ENCODE data around the gene OSBPL2.

Gene OSBPL2

GRCh38 chr20:62233684-62234083 is 4.6 kb upstream of the OSBPL2 start:
- Mint-ChIP-seq H3K27me3 (ENCODE audit: low read depth) (no peaks in the 10 kb centered on the region), H3K27ac (no peak overlapping the region), H3K36me3 (ENCODE audit: low read depth) (no peaks in the 10 kb centered on the region)

GRCh38 chr20:62234339-62234738 is 4.0 kb upstream of the OSBPL2 start:
- Mint-ChIP-seq H3K4me1 (ENCODE audit: low read depth) (peaks cover 7% of the 10 kb centered on the region), H3K9me3 (no peaks in the 10 kb centered on the region), H3K27me3 (ENCODE audit: low read depth) (no peaks in the 10 kb centered on the region), H3K36me3 (ENCODE audit: low read depth) (no peaks in the 10 kb centered on the region), H3K27ac (no peak overlapping the region), H3K4me3 (no peak overlapping the region)

More at GRCh38 chr20:62233684-62234083, 4.6 kb upstream of the OSBPL2 start:
- H3K9me3 Mint-ChIP-seq = no peaks in the 10 kb centered on the region
- H3K4me1 Mint-ChIP-seq (ENCODE audit: low read depth) = peaks cover 7% of the 10 kb centered on the region
- no peak overlapping the region for H3K4me3 Mint-ChIP-seq

- peaks cover 2% of the 10 kb centered on the region for H3K36me3 Mint-ChIP-seq (ENCODE audit: low read depth)
- peaks cover 12% of the 10 kb centered on the region for H3K4me1 Mint-ChIP-seq (ENCODE audit: low read depth)
- no peak overlapping the region for H3K4me3 Mint-ChIP-seq
- no peak overlapping the region for H3K27ac Mint-ChIP-seq
- H3K27me3 Mint-ChIP-seq (ENCODE audit: low read depth) = no peaks in the 10 kb centered on the region
- H3K9me3 Mint-ChIP-seq = no peaks in the 10 kb centered on the region
Observed at GRCh38 chr20:62235001-62235776, 3.1 kb upstream of the OSBPL2 start.

- Mint-ChIP-seq H3K27ac (no peak overlapping the region), H3K27me3 (ENCODE audit: low read depth) (no peaks in the 10 kb centered on the region), H3K4me3 (no peak overlapping the region), H3K4me1 (ENCODE audit: low read depth) (peaks cover 15% of the 10 kb centered on the region), H3K9me3 (no peaks in the 10 kb centered on the region), H3K36me3 (ENCODE audit: low read depth) (peaks cover 3% of the 10 kb centered on the region)
Observed at GRCh38 chr20:62235777-62236157, 2.6 kb upstream of the OSBPL2 start.

- H3K9me3 Mint-ChIP-seq = no peaks in the 10 kb centered on the region
- no peaks in the 10 kb centered on the region for H3K27me3 Mint-ChIP-seq (ENCODE audit: low read depth)
- H3K4me1 Mint-ChIP-seq (ENCODE audit: low read depth) = peaks cover 15% of the 10 kb centered on the region
- H3K27ac Mint-ChIP-seq = no peak overlapping the region
- H3K36me3 Mint-ChIP-seq (ENCODE audit: low read depth) = peaks cover 3% of the 10 kb centered on the region
- no peak overlapping the region for H3K4me3 Mint-ChIP-seq
Observed at GRCh38 chr20:62236200-62236599, 2.1 kb upstream of the OSBPL2 start.

- H3K4me3 Mint-ChIP-seq = no peak overlapping the region
Observed at GRCh38 chr20:62236766-62237513, 1.4 kb upstream of the OSBPL2 start.

GRCh38 chr20:62237514-62237800 is 864 bp upstream of the OSBPL2 start:
- no peak overlapping the region for H3K27ac Mint-ChIP-seq
- H3K4me3 Mint-ChIP-seq = peak overlapping the region; percentile 71
- no peaks in the 10 kb centered on the region for H3K9me3 Mint-ChIP-seq
- H3K4me1 Mint-ChIP-seq (ENCODE audit: low read depth) = peaks cover 20% of the 10 kb centered on the region
- no peaks in the 10 kb centered on the region for H3K27me3 Mint-ChIP-seq (ENCODE audit: low read depth)
- H3K36me3 Mint-ChIP-seq (ENCODE audit: low read depth) = peaks cover 3% of the 10 kb centered on the region

More at GRCh38 chr20:62236766-62237513, 1.4 kb upstream of the OSBPL2 start:
- Mint-ChIP-seq H3K4me1 (ENCODE audit: low read depth) (peaks cover 20% of the 10 kb centered on the region), H3K27ac (no peak overlapping the region), H3K36me3 (ENCODE audit: low read depth) (peaks cover 3% of the 10 kb centered on the region), H3K9me3 (no peaks in the 10 kb centered on the region), H3K27me3 (ENCODE audit: low read depth) (no peaks in the 10 kb centered on the region)

- Mint-ChIP-seq H3K27me3 (ENCODE audit: low read depth) (no peaks in the 10 kb centered on the region), H3K4me1 (ENCODE audit: low read depth) (peaks cover 20% of the 10 kb centered on the region), H3K9me3 (no peaks in the 10 kb centered on the region), H3K4me3 (peak overlapping the region; percentile 76), H3K36me3 (ENCODE audit: low read depth) (peaks cover 3% of the 10 kb centered on the region), H3K27ac (peak overlapping the region; percentile 63)
Observed at GRCh38 chr20:62238569-62239277, 402 bp downstream of the OSBPL2 start.

GRCh38 chr20:62239278-62239879 is 1.1 kb downstream of the OSBPL2 start:
- Mint-ChIP-seq H3K9me3 (no peaks in the 10 kb centered on the region), H3K4me3 (peak overlapping the region; percentile 76), H3K4me1 (ENCODE audit: low read depth) (peaks cover 20% of the 10 kb centered on the region), H3K27me3 (ENCODE audit: low read depth) (no peaks in the 10 kb centered on the region), H3K36me3 (ENCODE audit: low read depth) (peaks cover 3% of the 10 kb centered on the region), H3K27ac (peak overlapping the region; percentile 63)

GRCh38 chr20:62240020-62240685 is 1.8 kb downstream of the OSBPL2 start:
- Mint-ChIP-seq H3K36me3 (ENCODE audit: low read depth) (peaks cover 3% of the 10 kb centered on the region), H3K27ac (no peak overlapping the region), H3K27me3 (ENCODE audit: low read depth) (no peaks in the 10 kb centered on the region), H3K4me1 (ENCODE audit: low read depth) (peaks cover 20% of the 10 kb centered on the region), H3K9me3 (no peaks in the 10 kb centered on the region), H3K4me3 (peak overlapping the region; percentile 59)

GRCh38 chr20:62241506-62241905 is 3.2 kb downstream of the OSBPL2 start:
- no peaks in the 10 kb centered on the region for H3K27me3 Mint-ChIP-seq (ENCODE audit: low read depth)
- peaks cover 3% of the 10 kb centered on the region for H3K36me3 Mint-ChIP-seq (ENCODE audit: low read depth)
- no peak overlapping the region for H3K4me3 Mint-ChIP-seq
- H3K9me3 Mint-ChIP-seq = no peaks in the 10 kb centered on the region
- H3K4me1 Mint-ChIP-seq (ENCODE audit: low read depth) = peaks cover 20% of the 10 kb centered on the region
- peak overlapping the region; percentile 26 for H3K27ac Mint-ChIP-seq

- no peak overlapping the region for H3K27ac Mint-ChIP-seq
- H3K4me3 Mint-ChIP-seq = no peak overlapping the region
- H3K27me3 Mint-ChIP-seq (ENCODE audit: low read depth) = no peaks in the 10 kb centered on the region
- peaks cover 20% of the 10 kb centered on the region for H3K4me1 Mint-ChIP-seq (ENCODE audit: low read depth)
- H3K36me3 Mint-ChIP-seq (ENCODE audit: low read depth) = peaks cover 3% of the 10 kb centered on the region
- no peaks in the 10 kb centered on the region for H3K9me3 Mint-ChIP-seq
Observed at GRCh38 chr20:62242176-62242575, 3.9 kb downstream of the OSBPL2 start.

- Mint-ChIP-seq H3K4me1 (ENCODE audit: low read depth) (peaks cover 13% of the 10 kb centered on the region), H3K4me3 (no peak overlapping the region), H3K27ac (no peak overlapping the region), H3K36me3 (ENCODE audit: low read depth) (peaks cover 3% of the 10 kb centered on the region), H3K27me3 (ENCODE audit: low read depth) (no peaks in the 10 kb centered on the region), H3K9me3 (no peaks in the 10 kb centered on the region)
Observed at GRCh38 chr20:62243106-62243505, 4.8 kb downstream of the OSBPL2 start.

- Mint-ChIP-seq H3K27ac (no peak overlapping the region), H3K4me3 (no peak overlapping the region), H3K36me3 (ENCODE audit: low read depth) (peaks cover 3% of the 10 kb centered on the region), H3K4me1 (ENCODE audit: low read depth) (peaks cover 13% of the 10 kb centered on the region), H3K27me3 (ENCODE audit: low read depth) (no peaks in the 10 kb centered on the region), H3K9me3 (no peaks in the 10 kb centered on the region)
Observed at GRCh38 chr20:62243906-62244515, 5.7 kb downstream of the OSBPL2 start.
